PC-3 (cell line): ENCODE results near the gene MACROD2.

ENCODE experiments used
- CTCF ChIP-seq: fragments of 300-600 bp; sonication (generic); conservative IDR thresholded peaks from 2 replicates; pipeline ENCODE4 v1.5.1; 2017; ENCODE audit warnings: antibody characterized with exemption, low read depth, mild to moderate bottlenecking, low read length
- EZH2 ChIP-seq: fragments of 300-600 bp; sonication (generic); IDR thresholded peaks from one replicate; pipeline ENCODE4 v1.6.1; 2017; ENCODE audit warnings: antibody characterized with exemption, mild to moderate bottlenecking, low read length; ENCODE audit not compliant: unreplicated experiment
- EZH2phosphoT487 ChIP-seq: fragments of 300-600 bp; sonication (generic); IDR thresholded peaks from 2 replicates; pipeline ENCODE4 v1.6.1; 2018; ENCODE audit warnings: mild to moderate bottlenecking, antibody characterized with exemption, low read length, borderline replicate concordance

GRCh38 chr20:14220986-14221385 is 225.7 kb downstream of the MACROD2 start:
- TF ChIP-seq EZH2 = no peak
- TF ChIP-seq CTCF = no peak
- TF ChIP-seq EZH2phosphoT487 = no peak
